NCI-H2196 (cell line): ENCODE results near the gene ESPL1.

Experiments
- DNase-seq: peaks from one replicate; lab custom pipeline; 2025; ENCODE audit not compliant: unreplicated experiment; lab: John Stamatoyannopoulos, UW

ESPL1 gene

DNA sequence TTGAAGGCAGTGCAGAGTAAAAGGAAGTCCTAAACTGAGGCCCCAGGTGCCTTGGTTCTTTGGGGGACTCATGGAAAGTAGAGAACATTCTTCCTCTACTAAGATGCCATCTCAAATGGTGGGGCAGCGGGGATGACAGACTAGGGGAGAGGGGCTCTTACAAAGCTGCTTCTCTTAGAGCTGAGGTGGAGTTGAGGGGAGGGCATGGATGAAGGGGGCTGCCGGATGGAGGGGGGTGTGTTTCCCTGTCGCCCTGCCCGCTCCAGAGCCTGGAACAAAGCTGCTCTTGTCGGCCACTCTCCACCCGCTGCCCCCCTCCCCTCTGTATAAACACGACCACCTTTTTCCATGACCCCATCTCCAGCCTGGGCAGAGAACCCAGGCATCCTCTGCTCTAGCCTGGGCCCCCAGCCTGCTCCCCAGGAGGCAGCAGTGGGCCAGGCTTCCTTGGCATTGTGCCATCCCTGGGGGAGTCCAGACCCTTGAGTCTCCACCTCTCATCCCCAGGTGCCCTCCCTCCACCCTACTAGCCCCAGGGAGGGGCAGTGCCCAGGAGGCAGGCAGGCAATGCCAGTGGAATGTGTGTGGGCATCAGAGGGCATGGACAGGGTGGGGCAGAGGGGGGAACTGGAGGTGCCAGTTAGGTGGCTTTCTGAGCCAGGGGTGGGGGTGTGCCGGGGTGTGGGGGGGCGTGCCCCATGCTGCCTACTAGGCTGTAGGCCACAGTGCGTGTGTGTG is 37.8 kb upstream of the ESPL1 start:
- no peak for DNase-seq

DNA sequence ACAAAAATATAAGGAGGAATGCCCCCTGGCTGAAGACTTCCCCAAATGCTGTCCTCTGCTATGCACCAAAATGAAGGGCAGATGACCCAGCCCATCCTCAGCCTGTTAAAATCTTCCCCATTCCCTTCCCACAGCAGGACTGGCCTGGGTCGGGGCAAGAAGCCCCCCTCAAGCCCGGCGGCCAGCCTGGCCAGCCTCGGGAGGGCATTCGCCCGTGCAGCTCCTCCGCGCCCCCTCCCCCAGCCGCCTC is 36.5 kb upstream of the ESPL1 start:
- no peak for DNase-seq

DNA sequence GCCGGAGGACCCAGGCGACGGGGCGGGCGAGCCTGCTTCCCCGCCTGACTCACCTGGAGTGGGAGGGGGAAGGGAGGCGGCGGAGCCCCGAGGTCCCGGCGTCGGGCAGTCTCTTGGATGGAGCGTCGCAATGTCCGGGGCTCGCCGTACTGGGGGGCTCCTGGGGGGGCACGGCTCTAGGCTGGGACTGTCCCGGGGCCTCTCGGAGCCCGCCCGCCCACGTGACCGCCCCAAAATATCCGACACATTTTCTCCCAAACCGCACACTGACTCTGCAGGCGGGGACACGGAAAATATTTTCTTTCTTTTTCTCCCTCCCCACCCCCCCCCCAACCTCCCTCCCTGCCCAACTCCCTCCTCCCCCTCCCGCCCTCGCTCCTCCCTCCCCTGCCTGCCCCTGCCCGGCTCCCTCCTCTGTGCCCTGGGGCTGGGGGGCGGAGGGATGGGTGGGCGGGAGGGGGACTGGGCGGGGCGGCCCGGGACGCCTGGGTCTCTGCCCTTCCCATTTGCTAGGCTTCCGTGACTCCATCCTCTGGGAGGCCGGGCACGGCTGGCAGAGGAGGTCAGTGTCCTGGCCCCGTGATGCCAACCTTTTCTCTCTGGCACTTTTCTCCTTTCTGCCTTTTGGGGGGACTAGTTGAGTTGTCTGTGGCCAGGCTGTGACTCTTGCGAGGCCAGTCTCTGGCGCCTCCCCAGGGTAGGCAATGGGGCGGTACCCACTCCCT is 36.0 kb upstream of the ESPL1 start, which contains the start of gene RARG:
Gene RARG (minus strand): TSS at position 289 of the 725 bp plus-strand sequence. CDS start 4,664 bp downstream, outside the sequence.
- peak; percentile 48 for DNase-seq

DNA sequence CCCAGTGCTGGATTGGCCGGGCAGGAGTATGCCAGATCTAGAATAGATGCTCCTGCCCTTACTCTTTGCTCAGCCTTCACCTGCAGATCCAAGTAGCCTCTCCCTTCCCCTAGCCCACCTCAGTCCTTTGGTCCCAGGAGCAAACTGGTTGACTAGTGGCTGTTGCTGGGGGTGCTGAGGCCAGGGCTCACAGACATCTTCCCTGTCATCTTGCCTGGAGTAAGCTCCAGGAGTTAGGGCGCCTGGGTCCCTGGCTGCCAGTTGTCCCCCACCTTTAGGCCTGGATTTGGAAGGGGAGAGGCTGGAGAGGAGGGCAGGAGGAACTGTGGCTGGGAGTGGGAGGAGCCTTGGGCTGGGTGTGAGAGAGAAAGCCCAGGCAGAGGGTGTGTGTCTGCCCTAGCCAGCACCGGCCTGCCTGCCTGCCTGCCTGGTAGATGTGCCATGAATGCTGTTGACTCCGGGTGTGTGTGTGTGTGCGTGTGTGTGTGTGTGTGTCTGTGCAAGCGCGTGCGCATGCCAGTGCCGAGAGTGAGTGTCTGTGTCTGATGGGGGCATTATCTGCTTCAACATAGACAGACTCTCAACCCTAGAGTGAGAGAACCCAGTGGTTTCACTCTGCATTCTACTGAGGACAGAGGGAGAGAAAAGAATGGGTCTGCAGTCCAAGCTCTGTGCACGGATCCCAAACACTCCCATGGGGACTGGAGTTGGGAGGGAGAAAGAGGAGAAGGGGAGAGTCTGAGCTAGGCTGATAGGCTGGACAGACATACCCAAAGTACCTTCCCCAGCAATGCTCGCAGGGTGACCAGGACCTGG is 35.2 kb upstream of the ESPL1 start:
- DNase-seq: no peak

DNA sequence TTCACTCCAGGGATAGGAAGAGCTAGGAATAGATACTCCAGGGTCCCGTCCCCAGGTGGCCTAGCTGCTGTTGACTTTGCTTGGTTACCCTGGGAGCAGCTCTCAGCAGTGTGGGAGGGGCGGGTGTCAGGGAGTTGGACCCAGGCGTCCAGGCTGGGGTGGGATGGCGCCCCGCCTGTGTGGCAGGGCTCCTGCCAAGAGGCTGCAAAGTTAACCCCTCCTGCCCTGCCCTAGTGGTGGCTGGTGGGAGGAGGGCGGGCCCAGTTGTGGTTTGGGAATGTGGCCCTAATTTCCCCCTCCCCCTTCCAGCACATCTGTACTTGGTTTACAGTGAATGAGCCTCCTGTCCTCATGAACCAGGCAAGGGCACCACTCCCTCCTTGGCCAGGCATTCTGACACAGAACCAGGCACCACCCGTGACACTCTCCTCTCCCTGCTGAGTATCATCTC is 34.4 kb upstream of the ESPL1 start:
- no peak for DNase-seq

DNA sequence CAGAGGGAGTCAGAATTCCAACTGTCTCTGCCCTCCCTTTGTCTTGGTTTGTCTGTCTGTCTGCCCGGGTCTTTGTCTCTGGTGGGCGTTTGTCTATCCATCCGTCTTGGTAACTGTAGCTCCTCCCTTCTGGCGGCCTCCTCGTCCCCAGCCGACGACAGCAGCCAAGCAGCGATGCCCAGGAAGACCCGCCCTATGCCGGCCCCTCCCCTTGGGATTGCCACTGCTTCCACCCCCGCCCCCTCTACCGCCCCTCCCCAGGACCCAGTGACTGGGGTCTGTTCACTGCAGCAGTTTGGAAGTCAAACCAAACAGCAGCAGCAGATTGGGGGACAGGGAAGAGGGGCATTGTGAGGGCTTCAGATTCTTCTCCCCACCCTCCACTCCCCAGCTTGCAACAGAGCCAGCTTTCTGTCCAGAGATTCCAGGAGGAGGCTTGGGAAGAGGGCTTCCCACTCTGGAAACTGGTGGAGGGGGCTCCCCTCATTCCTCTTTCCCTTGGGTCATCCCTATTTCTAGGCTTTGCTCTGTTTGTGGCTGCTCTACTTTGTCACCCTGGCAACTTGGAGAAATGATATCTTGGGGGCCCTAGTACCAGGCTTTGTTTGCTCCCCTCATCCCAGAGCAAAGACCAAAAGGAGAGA is 33.7 kb upstream of the ESPL1 start:
- DNase-seq: no peak

DNA sequence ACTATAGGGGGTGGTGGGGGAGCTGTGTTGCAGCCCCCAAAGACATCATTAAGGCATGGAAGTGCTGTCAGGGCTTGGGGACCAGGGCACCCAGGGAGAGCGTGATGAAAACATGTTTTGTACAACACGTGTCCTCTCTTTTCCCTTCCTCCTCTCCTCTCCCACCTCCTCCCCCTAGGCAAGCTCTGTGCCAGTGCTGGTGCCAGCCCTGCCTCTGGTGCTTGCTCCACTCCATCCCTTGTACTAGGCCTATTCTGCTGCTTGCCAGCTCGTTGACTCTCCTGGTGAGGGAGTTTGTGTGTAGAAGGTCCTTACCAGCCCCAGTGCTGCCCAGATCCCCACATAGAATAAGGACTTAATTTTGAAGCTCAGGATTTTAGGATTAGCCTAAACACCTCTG is 32.9 kb upstream of the ESPL1 start:
- no peak for DNase-seq

DNA sequence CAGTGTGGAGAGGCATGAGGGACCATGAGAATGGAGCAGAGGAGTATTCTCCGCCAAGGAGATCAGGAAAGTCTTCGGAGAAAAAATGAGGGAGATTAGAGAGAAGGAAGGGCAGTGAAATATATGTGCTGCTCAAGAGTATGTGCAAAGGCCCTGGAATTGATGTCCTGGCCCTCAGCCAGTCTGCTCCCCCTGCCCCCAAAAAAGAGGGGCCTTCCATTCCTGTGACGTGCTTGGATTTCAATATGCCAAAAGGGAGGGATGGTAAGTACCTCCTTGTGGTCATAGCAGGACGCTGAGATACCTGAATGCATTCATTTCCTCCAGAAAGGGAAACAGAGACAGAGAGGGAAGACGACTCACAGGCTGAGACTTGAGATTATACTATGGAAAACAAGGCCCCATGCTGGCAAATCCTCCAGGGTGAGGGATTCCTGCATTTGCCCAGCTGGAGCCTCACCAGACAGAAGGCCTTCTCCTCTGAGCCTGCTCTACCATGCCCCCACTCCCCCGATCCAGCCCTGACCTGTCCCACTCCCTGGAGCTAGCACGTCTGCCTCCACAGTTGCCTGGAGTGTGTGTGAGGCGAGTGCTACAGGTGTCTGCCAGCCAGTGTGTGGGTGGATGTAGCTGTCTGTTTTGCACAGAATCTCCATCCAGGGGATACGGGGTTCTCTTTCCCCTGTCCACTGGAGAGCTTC is 32.2 kb upstream of the ESPL1 start:
- DNase-seq: no peak

DNA sequence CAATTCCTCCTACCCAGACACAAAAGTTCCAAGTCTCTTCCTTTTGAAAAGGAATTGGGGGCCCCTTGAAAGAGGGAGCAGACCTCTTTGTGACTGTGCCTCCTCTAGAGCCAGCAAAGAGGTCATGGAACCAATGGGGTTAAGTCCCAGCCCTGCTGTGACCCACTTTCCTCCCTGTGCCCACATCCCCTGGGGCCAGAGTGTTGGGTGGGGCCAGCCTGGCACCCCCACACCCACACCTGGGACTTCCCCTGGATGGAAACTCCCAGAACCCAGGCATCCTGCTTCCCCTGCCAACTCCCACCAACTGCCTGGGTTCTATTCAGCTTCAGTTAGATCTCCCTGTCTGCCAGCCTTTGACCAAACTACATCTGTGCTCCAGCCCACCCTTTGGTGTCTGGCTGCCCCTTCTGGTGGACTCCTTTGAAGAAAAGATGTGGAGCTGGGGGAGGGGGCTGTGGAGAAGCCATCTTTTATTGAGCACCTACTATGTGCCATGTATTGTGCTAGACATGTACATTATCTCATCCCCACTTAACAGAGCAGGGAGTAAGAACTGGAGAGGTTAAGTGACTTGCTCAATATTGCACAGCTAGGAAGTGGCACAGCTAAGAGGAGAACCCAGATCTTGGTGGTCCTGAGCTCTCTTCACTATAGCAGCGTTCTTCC is 31.5 kb upstream of the ESPL1 start:
- DNase-seq: no peak

DNA sequence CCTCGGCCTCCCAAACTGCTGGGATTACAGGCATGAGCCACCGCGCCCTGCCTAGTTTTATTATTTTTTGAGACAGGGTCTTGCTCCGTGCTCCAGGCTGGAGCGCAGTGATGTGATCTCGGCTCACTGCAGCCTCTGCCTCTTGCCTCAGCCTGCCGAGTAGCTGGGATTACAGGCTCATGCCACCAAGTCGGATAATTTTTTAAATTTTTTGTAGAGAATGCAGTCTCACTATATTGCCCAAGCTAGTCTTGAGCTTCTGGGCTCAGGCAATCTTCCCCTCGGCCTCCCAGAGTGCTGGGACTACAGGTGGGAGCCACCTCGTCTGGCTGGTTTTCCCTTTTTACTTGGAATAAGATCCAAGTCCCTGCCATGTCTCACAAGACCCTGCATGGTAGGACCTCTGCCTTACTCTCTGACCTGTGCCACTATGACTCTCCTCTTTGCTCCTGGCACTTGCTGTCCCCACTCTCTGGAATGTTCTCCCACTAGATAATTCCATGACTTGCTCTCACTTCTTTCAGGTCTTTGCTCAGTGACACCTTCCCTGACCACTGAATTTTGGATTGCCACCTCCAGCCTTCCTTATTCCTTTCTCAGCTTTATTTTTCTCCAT is 28.3 kb upstream of the ESPL1 start:
- DNase-seq: no peak

DNA sequence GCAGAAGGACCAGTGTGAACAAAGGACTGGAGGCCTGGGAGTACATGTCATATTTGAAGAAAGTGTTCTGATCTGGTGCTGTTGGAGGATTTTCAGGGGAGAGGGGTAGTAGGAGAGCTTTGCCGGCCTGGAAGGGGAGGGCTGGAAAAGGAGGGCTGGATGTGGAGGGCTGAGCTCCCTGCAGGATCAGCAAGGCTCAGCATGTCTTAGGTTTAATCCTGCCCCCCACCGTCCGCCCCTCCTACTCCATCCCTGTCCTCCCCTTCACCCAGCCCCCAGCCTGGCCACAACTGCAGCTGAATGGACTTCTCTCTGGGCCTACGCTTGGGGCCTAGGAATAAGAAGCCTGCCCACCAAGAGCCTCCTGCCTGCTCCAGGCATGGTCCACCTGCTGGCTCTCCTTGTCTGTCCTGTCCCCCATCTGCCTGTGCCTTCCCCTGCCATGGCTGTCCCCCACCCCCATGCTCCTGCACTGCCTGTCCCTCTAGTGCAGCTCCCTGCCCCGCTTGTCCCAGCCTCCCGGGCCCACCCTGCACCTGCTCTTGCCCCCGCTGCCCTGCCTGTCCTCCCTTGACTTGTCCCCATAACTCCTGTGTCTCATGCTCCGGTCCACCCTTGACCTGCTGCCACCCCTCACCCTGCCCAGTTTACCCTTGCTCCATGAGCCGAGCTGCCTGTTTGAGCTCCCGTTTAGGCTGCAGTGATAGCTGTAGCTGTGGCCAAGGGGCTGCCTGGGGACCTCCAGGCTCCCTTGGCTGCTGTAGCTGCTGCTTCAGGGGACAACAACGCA is 26.3 kb upstream of the ESPL1 start:
- no peak for DNase-seq

DNA sequence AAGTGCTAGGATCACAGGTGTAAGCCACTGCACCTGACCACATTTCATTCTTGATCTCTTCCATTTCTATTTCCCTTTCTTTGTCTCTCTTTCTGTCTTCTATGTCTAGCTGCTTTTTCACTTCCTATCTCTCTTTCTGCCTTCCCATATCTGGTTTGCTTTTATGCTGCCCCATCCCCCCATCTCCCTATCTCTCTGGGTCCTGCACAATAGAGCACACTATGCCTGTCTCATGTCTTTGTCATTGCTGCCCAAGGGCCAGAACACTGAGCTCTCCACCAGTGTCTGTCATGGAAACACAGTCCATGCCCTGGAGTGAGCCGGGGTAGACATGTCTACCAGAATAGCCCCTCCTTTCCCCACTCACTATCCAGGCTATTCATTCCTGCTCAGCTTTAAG is 23.8 kb upstream of the ESPL1 start:
- DNase-seq: no peak

DNA sequence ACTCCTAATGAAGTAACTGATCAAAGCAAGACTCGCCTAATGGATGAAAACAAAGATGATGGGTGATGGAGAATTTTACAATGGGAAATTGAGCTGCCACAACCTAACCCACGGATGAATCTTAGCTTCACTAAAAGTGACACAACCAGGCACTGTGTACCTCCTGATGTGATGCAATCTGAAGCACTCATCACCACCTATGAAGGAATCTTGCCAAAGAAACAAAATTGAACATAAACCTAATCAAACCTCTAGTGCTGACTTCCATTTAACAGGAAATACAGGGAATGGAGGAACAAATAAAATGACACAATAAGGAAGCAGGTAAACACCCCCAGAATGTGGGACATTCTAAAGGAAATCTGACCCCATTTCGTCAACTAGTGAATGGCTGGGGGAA is 22.8 kb upstream of the ESPL1 start:
- DNase-seq: no peak

DNA sequence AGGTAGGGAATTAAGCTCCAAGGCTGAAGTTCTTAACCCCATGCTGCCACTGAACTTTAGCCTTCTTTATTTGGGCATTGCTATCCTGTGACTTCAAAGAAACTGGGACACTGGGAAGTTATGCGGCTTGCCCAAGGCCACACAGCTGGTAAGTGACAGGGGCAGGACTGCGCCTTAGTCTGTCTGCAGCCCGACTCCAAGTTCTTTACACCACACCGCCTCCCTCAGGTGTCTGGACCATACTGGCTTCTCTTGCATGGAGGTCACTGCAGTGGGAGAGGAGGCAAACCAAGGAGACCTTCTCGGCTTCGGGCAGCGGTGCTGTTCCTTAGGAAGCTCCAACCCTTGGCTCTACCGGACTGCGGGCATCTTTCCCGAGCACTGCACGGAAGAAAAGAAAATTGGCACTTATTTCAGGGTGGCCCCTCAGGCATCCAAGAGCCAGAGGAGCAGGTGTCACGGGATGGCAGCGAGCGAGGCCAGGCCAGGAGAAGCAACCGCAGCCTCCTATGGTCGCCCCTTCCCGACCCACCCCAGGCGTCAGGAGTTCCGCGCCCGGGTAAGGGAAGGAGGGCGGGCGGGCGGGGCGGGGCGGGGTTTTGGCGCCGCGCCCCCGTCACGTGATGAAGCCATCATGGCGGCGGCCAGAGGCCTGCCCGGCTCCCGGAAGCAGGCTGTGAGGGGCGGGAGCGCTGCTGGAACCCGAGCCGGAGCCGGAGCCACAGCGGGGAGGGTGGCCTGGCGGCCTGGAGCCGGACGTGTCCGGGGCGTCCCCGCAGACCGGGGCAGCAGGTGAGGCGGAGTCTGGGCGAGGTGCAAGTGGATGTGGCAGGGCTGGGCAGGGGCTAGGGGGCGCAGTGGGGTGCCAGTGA is 16.4 kb upstream of the ESPL1 start:
- DNase-seq: peak; percentile 84

DNA sequence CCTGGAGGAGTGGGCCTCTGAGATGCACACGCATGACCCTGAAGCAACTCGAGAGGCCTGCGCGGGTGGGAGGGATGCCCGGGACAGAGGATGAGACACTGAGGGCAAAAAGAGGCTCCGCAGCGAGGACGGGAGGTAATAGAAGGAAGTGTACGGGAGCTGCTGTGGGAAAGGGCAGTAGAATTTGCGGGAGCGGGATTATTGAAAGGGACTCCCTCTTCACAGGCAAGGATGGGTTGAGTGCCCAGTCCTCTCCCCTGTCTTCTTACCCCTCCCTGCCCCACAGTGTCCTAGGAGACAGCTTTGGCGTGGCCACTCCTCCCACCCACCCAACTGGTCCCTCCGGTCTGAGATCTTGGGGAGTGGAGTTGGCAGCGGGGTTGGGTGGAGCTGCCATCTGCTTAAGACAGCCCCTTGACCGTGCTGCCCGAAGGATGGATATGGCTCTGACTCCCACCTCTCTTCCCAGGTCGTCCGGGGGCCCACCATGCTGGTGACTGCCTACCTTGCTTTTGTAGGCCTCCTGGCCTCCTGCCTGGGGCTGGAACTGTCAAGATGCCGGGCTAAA is 15.7 kb upstream of the ESPL1 start:
- no peak for DNase-seq

DNA sequence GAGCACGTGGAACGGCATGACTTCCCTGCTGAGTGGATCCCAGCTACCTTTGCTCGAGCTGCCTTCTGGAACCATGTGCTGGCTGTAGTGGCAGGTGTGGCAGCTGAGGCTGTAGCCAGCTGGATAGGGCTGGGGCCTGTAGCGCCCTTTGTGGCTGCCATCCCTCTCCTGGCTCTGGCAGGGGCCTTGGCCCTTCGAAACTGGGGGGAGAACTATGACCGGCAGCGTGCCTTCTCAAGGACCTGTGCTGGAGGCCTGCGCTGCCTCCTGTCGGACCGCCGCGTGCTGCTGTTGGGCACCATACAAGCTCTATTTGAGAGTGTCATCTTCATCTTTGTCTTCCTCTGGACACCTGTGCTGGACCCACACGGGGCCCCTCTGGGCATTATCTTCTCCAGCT is 14.8 kb upstream of the ESPL1 start:
- DNase-seq: no peak

DNA sequence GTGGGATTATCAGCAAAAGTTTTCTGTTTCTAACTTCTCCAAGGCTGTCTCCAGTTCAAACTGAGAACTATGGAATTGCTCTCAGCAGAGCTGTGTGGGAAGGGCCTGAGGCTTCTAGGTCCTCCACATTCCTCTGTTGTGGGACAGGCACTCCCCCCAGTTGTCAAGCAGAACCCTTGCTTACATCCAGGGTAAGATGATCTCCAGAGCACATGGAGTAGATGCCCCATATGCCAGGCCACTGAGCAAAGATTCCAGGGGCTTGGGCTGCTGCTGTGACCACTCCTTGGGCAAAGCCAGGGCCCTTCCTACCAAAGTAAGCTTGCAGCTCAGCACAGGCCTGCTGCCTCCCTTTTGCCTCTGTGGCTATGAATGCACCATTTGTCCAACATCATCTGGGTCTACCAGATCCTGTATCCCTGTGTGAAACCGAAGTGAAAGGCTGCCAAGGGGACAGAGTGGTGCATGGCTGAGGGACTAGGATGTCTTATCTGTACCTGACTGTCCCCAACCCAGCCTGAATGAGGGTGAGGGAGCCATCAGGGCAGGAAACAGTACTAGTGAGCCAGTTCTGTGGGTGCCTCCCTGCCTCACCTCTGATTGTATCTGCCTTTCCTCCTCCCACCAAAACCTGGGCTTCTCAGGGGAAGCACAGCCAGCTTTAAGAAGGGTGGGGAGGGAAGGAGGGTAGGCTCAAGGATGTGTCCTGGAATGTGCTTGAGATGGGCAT is 13.1 kb upstream of the ESPL1 start:
- DNase-seq: no peak
